Stimulated activated CD8-positive, alpha-beta memory T cell treated with anti-CD3 and anti-CD28 coated beads, Interleukin-12 subunit alpha, Interleukin-12 subunit beta, amount 100 ng/mL, for 4 hours (primary cell): ENCODE data around the gene SH3YL1.

Experiments used
- DNase-seq: peaks from one replicate; pipeline ENCODE4 v3.0.0-alpha.2; 2020; ENCODE audit warnings: low read depth

SH3YL1 gene, protein sequence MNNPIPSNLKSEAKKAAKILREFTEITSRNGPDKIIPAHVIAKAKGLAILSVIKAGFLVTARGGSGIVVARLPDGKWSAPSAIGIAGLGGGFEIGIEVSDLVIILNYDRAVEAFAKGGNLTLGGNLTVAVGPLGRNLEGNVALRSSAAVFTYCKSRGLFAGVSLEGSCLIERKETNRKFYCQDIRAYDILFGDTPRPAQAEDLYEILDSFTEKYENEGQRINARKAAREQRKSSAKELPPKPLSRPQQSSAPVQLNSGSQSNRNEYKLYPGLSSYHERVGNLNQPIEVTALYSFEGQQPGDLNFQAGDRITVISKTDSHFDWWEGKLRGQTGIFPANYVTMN

DNA sequence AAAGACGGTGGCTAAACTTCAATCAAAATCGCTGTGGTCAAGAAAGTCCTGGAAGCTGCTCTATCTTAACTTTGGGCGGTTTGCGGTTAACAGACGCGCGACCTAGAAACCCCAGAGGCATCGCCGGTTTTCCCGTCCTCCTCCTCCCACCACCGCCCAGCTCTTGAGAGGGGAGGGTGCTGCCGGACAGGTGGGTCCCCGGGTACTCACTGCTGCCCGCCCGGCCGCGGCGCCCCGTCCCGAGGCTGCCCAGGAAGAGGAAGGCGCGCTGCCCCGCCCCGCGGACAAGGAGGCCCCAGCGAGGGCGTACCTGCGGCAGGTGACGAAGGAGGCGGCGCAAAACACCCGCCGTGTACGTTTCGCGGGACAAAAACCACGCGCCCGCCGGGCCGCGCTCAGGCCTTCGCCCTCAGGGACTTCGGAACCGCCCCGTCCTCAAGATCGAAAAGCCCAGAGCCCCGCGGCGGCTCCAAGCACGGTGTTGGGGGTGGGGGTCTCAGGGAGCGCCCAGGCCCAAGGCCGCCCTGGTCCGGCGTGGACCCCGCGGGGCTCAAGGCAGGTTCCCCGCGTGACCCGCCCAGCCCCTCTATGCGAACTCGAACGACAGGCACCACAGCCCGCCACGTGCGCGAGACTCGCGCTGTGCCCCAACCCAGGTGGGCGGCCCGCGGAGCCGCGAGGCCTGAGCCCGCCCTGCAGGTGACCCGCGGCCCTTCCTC is at the start of gene SH3YL1:
Gene SH3YL1, minus strand, starts transcription at position 259 of the 719 bp plus-strand sequence. Its CDS starts 48 bp downstream, at position 211.
- peak; percentile 37 for DNase-seq

DNA sequence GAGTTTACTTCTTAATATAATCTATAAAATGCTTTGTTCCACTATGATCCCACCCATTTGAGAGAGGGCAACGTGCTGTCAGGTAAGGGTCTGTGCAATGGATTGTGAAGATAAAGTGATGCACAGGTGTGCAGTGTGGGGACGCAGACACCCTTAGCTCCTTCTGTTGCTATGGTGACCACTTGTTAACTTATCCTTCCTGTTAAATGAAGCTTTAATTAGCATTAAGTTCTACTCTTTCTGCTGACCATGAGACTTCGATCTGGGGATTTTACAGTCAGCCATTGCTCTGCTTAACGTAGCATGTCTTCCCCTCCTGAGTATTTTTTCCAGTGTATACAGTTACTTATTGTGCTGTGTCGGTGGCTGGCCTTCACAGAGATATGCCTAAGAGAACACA is 47.2 kb upstream of the SH3YL1 start:
- no peak for DNase-seq

DNA sequence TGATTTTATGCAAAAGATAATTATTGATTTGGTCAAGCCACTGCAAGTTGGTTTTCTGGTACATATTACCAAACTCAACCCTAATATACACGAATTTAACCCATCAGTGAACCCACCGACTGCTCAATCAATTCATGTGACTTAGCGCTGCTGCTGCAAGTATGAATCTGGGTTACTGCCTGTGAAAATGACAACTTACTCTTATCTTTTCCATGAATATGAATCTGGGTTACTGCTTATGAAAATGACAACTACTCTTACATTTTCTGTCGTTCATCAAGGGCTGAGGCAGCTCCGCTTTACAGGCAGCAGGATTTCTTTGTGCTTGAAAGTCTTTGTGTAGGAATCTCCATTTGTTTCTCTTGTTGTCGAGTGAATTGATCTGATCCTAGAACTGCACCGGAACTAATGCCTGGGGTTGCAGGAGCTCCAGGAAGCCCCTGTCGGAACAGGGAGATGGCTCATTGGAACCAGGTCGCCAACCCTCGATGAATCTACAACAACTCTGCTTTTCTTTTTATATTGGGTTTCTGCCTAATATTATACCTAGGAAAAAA is 46.2 kb upstream of the SH3YL1 start:
- no peak for DNase-seq

DNA sequence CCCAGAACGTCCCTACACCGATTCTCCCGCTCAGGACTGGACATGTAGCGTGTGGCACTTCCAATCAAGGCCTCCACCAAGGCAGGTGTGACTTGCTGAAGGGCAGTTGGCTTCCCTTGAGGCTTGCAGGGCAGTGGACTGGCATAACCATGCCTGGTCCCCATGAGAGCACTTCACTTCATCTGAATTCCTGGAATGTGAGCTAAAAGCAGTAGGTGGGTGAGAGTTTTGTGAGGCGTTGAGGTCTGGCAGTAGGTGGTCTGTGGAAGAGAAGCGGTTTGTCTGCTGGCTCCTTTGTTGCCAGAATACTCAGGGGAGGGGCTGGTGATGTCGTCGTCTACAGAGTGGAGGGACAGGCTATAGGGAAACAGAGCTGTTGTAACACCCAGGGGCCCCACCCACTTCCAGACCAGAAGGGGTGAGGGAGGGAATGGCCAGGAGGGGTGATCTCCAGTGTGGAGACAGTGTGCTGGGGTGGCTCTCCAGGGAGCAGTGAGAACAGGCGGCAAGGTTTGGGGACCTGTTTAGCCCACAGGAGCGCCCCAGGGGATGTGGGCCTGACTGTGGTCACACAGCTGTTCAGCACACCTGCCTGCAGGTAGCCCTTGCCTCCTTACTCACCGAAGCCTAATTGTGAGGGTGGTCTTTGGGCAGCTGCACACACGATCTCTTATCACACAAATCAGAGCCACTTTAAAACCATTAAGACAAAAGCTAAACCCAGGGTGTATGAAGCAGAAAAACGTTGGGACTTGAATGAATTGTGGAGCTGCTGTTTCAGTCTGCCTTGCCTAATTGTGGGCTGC is 45.5 kb upstream of the SH3YL1 start:
- no peak for DNase-seq

DNA sequence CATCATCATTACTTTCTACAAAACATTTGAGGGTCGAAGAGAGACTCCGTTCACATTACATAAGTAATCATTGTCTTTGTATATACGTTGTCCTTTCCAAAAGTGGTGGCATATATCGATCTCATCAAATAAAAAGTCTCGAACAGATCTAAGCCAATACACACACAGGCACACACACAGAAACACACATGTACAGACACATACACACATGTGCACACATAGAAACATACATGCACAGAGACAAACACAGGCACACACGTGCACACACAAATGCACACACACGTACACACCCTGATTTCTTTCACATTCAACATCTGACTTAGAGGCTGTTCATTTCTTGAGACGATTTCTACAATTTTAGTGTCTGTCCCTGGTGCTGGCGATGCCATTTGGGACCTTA is 41.5 kb upstream of the SH3YL1 start:
- no peak for DNase-seq

DNA sequence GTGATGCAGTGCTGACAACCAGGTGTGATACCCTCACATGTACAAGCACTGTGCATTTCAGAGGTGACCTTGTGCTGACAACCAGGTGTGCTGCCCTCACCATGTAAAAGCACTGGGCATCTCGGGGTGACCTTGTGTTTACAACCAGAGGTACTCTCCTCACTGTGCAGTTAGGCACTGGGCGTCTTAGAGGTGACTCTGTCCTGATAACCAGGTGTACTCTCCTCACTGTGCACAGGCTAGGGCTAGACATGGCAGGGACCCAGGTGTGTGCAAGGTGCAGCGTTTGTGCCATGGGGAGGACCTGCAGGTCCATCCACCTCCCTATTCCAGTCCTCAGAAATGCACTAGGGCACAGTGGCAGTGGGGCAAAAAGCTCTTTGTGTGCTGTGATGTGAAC is 32.5 kb upstream of the SH3YL1 start:
- no peak for DNase-seq

DNA sequence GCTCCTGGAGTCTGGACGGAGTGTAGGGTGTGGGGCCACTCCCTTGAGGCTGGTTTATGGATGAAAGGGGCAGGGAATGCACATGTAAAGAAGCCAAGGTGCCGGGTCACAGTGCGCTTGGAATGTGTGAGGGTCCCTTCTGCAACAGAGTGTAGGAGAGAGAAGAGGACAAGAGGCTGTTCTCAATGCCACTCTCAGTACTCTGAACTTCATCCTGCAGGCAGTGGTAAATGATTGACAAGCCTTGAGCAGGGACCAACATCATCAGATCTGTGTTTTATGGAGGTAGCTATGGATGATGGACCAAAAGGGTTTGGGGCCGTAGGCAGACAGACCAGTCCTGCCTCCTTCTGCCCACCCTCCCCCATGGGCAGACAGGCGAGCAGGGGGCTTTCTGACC is 31.3 kb upstream of the SH3YL1 start:
- DNase-seq: no peak

DNA sequence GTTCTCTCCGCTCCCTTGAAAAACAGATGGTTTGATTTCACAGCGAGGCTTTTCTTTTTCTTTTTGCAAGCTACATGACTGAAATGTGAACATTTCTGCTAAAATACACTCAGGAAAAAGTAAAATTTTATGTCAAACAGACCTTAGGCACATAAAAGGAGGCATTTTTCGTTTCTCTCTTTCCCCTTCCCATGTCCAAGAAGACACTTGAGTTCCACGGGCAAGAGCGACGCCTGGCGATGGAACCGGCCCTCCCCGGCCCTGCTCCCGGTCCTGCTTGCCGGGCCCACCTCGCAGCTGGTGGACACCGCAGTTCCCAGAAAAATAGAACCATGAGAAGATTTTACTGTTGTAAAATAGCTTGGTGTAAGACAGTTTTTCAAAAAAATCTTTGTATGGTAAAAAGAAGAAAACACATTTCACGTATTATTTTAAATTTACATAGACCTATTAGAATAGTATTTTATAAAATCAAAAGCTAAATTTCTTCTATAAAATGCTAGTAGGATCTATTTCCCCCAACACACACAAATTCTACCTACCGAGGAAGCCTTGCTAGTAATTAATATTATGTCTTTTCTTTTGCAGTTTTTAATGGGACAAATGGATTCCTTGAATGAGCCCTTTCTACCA is 26.4 kb upstream of the SH3YL1 start:
- DNase-seq: peak; percentile 22

DNA sequence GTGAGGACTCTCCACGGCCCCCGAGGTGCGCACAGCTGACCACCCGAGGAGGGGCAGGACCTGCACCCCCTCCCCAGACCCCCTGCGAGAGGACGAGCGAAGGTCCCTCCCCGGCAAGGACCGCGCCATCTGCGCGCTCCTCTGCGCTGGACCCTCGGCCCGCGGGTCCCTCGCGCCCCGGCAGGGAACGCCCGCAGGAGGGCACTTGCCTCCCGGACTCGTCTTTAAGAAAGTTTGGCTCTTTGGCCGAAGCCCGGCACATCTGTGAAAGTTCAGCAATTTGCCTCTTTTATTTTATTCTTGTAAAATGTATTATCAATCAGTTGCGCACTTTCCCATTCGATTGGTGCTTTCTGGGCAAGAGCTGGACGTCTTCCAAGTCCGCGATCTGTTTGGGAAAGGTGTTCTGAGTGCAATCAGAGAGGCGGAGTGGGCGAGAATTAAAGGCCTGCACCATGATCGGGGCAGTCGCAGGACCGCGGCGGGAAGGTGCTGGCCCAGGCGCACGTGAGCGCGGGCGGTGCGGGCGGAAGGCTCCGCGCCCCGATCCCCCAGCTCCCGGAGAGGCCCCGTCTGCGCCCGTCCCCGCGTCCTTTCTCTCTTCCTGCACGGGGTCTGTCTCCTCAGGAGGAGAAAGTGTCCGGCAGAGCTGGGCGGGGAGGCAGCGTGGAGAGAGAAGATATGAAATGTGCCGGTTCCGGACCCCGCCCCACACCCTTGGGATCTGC is 25.7 kb upstream of the SH3YL1 start:
- DNase-seq: no peak

DNA sequence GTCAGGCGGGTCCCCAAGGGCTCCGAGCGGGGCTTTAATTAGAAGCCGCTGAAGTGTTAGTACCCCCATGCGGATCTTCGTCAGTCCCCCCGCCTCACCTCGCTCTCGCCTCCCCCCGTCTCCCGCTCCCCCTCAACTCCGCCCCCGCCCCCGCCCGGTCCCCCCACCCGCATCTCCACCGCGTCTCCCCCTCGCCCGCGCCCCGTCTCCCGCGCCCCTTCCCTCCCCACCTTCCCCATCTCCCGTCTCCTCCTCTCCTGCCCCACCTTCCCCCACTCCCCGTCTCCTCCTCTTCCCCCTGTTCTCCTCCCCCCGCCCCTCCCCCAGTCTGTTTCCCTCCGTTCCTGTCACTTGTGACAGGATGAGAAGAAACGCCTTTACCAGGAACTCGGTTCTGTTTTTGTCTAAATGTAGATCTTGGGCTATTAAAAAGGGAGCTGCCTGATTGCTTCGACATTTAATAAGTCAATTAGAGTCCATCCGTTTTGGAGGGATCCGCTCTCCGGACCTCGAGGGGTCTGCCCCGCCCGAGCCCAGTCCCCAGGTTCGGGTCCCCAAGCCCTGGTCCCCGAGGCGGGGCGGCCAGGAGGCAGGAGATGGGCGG is 25.0 kb upstream of the SH3YL1 start:
- no peak for DNase-seq

DNA sequence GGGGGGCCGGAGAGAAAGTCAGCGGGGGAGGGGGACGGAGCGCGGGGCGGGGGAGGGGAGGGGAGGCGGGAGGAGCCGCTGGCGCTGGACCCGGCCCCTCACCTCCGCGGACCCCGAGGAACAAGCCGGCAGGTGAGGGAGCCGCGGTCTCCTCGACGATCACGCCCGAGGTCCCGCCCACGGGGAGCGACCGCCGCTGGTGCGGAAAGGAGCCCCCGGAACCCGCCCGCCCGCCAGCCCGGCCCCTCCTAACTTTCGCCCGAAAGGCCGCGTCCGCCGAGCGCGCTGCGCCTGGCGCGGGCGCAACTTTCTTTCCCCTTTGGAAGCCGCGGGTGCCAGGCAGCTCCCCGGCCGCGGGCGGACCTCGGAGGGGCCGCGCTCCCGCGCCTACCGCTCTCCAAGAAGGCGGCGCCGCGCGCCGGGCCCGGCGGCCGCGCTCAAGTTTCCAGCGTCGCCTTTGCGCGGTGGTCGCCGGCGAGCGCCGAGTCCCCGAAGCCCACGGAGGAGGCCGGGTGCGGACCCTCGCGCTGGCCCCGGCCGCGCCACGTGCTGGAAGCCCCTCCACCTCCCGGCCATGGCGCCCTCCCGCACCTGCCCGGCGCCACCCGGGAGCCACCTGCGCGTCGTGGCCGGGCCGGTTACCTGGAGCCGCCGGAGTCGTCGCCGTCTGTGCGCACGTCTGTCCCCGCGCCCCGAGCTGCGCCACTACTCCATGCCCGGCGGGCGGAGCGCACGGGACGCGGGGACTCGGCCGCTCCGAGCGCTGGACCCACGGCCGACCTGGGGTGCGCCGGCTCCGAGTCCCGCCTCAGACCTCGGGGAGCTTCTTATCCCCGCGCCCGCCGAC is 24.3 kb upstream of the SH3YL1 start, which contains the start of gene ALKAL2:
Gene ALKAL2, minus strand, starts transcription at position 181 of the 847 bp plus-strand sequence. CDS start 256 bp downstream, outside the sequence.
- DNase-seq: no peak

DNA sequence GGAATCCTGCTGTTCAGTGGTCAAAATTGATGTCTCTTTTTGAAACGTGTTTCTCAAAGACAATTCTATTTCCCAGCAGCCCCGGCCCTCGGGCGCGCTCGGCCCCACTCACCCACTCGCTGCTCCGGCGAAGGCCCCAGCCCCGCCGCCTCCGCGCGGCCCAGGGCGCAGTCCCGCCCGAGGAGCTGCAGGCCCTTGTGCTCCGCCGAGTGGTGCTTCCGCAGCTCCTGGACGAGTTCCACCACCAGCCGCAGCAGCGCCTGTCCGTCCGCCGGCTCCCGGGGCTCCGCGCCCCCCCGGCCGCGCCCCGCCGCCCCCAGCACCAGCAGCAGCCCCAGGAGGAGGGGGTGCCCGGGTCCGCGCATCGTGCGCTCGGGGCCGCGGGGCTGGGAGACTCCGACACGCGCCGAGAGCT is 23.6 kb upstream of the SH3YL1 start:
- no peak for DNase-seq

DNA sequence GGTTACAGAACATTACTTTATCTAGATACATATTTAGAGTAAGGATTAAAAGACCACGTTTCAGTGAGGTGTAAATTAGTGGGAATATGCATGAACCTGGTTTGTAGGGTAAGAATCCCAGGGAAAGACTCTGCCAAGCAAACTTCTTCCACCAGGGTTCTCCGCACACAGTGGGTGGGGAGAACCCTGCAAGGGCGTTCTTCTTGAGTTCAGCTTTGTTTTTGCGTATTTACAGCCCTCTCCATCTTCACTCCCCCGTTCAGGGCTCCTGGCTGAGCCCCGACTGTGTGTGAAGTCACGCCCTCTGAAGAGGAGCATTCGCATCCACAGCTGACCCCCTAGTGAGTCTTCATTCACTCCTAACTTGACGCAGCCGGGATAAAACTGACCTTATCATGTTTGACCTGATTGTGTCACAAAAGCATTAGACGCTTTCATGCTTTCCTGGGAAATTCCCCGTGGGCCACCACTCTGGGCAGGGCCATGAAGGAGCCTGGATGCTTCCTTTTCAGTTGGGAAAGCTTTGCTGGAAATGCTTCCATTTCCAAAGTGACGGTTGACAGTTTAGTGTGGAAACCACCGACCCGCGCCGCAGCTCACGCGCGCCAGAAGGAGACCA is 23.1 kb upstream of the SH3YL1 start:
- no peak for DNase-seq

DNA sequence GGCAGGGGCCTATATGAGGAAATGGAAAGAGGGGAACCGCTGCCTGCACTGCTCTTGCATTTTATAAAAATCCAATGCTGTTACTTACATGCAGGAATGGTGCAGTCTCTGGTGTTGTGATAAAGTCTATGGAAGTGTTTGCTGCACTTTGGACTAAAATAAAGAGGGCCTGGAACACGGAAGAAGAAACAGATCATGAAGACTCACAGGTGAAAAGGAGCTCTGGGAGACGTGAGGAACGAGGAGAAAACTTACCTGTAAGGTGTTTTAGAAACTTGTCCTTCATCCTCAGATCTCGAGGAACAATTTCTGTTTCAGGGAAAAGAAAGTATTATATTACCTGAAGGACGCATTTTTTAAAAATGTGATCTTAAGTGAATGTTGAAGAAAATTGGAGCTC is 22.2 kb upstream of the SH3YL1 start:
- no peak for DNase-seq

DNA sequence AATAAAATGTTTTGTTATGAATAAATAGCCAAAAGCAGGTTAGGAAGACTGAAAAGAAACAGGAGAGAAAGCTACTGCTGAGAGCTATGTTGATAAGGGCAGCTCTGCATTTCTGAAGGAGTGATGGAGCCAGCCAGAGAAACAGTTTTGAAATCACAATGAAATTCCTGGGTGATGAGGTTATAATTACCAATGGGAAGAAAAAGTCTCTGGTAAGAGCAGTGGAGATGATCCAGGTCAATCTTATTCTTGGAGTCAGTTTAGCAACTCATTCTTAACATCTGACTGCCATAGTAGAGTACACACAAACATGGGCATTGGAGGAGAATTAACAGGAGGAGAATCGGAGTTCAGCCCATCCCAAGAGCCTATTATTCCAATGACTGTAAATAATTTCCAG is 21.7 kb upstream of the SH3YL1 start:
- no peak for DNase-seq

DNA sequence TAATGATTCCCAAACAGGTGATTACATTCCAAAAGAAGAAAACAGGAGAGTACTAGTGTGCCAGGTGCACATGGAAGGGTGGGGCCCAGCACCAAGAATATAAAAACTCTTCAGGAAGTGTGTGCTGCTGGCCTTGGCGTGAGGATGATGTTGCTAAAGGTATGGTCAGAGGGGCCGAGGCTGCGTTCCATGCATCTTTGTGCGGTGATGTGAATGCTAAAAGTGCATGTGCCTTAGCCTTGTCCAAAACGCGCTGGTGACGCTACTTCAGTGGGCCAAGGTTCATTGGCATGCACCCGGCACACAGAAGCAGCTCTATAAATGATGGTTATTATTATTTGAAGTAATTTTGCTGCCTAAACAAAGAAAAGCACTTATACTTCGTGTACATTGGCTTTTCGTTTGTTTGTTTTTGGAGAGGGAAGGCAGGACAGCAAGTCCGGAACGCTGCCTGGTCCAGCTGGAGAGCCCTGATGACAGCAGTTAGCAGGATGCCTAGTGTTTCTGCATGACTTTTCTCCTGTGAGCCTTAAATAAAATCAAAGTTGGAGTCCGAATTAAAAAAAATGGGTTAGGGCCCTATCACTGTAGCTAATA is 21.2 kb upstream of the SH3YL1 start:
- DNase-seq: no peak

DNA sequence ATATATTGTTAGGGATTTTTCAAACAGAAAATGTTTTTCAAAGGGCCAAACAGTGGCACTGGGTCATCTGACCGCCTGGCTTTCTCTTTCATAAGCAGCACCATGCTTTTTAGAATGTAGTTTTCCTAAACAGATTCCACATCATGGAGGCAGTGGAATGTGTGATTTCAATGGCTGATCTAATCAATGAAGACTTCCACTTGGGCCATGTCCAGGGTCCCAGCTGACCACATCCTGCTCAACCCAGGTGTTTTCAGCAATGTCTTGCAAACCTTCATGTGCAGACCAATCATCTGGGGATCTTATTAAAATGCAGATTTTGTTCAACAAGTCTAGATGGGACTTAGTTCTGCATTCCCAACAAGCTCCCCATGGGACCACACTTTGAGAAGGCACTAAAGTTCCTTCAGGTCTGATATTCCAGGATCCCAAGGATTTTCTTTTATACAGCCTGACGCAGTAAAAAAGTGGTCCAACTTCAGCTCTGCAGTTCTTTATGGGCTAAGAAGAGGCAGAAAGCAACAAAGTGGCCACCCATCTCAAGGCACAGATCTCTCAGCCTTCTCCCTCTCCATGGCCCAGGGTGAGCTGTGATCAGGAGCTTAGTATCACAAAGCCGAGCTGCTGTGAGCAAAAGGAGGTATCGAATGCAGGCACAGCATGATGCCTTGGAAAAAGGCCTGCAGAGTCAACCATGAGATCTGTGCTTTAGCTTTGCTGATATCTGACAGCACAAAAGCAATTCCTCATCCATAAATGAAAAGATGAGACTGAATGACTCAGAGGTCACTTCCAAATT is 20.4 kb upstream of the SH3YL1 start:
- no peak for DNase-seq
